HCT116 (cell line): ENCODE measurements around the gene EFCAB8. TPM values are rescaled to one million over a fixed set of nuclear protein-coding genes. Genes with fewer than 3 reads are reported as not detected.

Source experiments
- ATAC-seq: fragments of 200-7000 bp; cut with Tn5 transposase; 2 replicates; pipeline ENCODE4 v1.9.1; 2020; ENCODE audit warnings: mild to moderate bottlenecking, moderate library complexity
- BruUV-seq: library from RNA; stranded (reverse); fragments of 400-500 nt; replicated peaks from 2 replicates; lab custom pipeline; 2021; lab: Mats Ljungman, UMichigan
- CTCF ChIA-PET: fragments of 300-600 bp; sonication (Branson Sonifier 250); formaldehyde crosslinking; loops from one replicate; lab custom pipeline; 2021; ENCODE audit warnings: antibody characterized with exemption; lab: Charles Lee
- POLR2A ChIA-PET: fragments of 300-600, 350-600 bp; sonication (Branson Sonifier 250); formaldehyde crosslinking; loops from one replicate; lab custom pipeline; 2021; ENCODE audit warnings: antibody characterized with exemption; lab: Charles Lee
- RAD21 ChIA-PET, 2 experiments: fragments of 300-600 bp; sonication (Branson Sonifier 250); formaldehyde crosslinking; loops; one replicate each; lab custom pipeline; 2023; ENCODE audit warnings: low total read pairs in 2 of 2; ENCODE audit not compliant: uncharacterized antibody in 2 of 2, unreplicated experiment in 2 of 2, low non-redundant PET in 1 of 2; lab: Charles Lee
- DNase-seq: peaks from one replicate; pipeline ENCODE4 v3.0.0-alpha.2; 2010; ENCODE audit warnings: low read depth, low spot score
- H2AFZ ChIP-seq: fragments of 200-600 bp; shearing (Covaris generic), sonication (generic); 2 replicates; pipeline ENCODE4 v1.6.1; 2017; ENCODE audit warnings: low read depth, mixed run types, mixed read lengths, antibody characterized with exemption, low read length; ENCODE audit not compliant: poor library complexity, severe bottlenecking
- H3K27ac ChIP-seq: 2 replicates; pipeline ENCODE4 v1.5.1; 2012; ENCODE audit warnings: low read depth, low read length
- H3K27me3 ChIP-seq: fragments of 200-600 bp; sonication (generic); 2 replicates; pipeline ENCODE4 v1.6.1; 2016; ENCODE audit warnings: mixed run types, low read length, mixed read lengths; ENCODE audit not compliant: insufficient read depth
- H3K36me3 ChIP-seq, 2 experiments: fragments of 200-500 bp in 1 of 2; fragments of 200-600 bp in 1 of 2; sonication (Bioruptor generic) in 1 of 2; sonication (generic) in 1 of 2; 2 replicates each; pipeline versions ENCODE4 v1.5.1 to v1.6.1; 2014 to 2016; ENCODE audit warnings: low read length in 2 of 2, inconsistent platforms in 1 of 2, mixed read lengths in 1 of 2, mixed run types in 1 of 2; ENCODE audit not compliant: insufficient read depth in 2 of 2, control insufficient read depth in 1 of 2
- H3K4me1 ChIP-seq, 2 experiments: fragments of 200-600 bp in 1 of 2; sonication (generic) in 1 of 2; 2 replicates each; pipeline versions ENCODE4 v1.5.1 to v1.6.1; 2012 to 2017; ENCODE audit warnings: low read length in 2 of 2, inconsistent platforms in 1 of 2, mild to moderate bottlenecking in 1 of 2, mixed read lengths in 1 of 2, mixed run types in 1 of 2, moderate library complexity in 1 of 2; ENCODE audit not compliant: insufficient read depth in 2 of 2, control insufficient read depth in 1 of 2
- H3K4me2 ChIP-seq: fragments of 200-600 bp; sonication (generic); 2 replicates; pipeline ENCODE4 v1.6.1; 2017; ENCODE audit warnings: mixed run types, low read length, mixed read lengths
- H3K4me3 ChIP-seq, 2 experiments: fragments of 200-600 bp in 1 of 2; sonication (generic) in 1 of 2; replicated peaks in 1 of 2; 2 replicates each; pipeline ENCODE4 v1.5.1; 2011 to 2016; ENCODE audit warnings: low read length in 2 of 2, control low read depth in 1 of 2, low read depth in 1 of 2, mild to moderate bottlenecking in 1 of 2, mixed read lengths in 1 of 2, mixed run types in 1 of 2
- H3K79me2 ChIP-seq: fragments of 200-600 bp; sonication (generic); 2 replicates; pipeline ENCODE4 v1.6.1; 2017; ENCODE audit warnings: mild to moderate bottlenecking, mixed run types, low read length, moderate library complexity, mixed read lengths; ENCODE audit not compliant: insufficient read depth
- H3K9ac ChIP-seq: fragments of 200-600 bp; sonication (generic); 2 replicates; pipeline ENCODE4 v1.6.1; 2016; ENCODE audit warnings: low read length, mixed read lengths
- H3K9me2 ChIP-seq: fragments of 200-600 bp; sonication (generic), shearing (Covaris generic); 2 replicates; pipeline ENCODE4 v1.6.1; 2017; ENCODE audit warnings: mixed run types, mild to moderate bottlenecking, moderate library complexity; ENCODE audit not compliant: insufficient read depth
- H3K9me3 ChIP-seq, 2 experiments: fragments of 200-500 bp in 1 of 2; fragments of 200-600 bp in 1 of 2; sonication (Bioruptor generic) in 1 of 2; sonication (generic) in 1 of 2; 2 replicates each; pipeline ENCODE4 v1.6.1; 2014 to 2017; ENCODE audit warnings: low read length in 2 of 2, mixed read lengths in 2 of 2, inconsistent platforms in 1 of 2, low read depth in 1 of 2, mild to moderate bottlenecking in 1 of 2, mixed run types in 1 of 2, moderate library complexity in 1 of 2; ENCODE audit not compliant: control insufficient read depth in 1 of 2, insufficient read depth in 1 of 2
- H4K20me1 ChIP-seq: fragments of 200-600 bp; sonication (generic), shearing (Covaris generic); 2 replicates; pipeline ENCODE4 v1.6.1; 2017; ENCODE audit warnings: mixed run types, mild to moderate bottlenecking, moderate library complexity; ENCODE audit not compliant: insufficient read depth
- ATF3 ChIP-seq: IDR thresholded peaks from 2 replicates; pipeline ENCODE4 v1.6.1; 2012
- CBX3 ChIP-seq: IDR thresholded peaks from 2 replicates; pipeline ENCODE4 v1.6.1; 2012; ENCODE audit warnings: low read depth
- CTCF ChIP-seq, 3 experiments: fragments of 200-600 bp in 1 of 3; sonication (generic) in 1 of 3; IDR thresholded peaks in 2 of 3; conservative IDR thresholded peaks in 1 of 3; 2 replicates each; pipeline ENCODE4 v1.5.1; 2012 to 2017; ENCODE audit warnings: low read depth in 2 of 3, low read length in 2 of 3, antibody characterized with exemption in 1 of 3, borderline replicate concordance in 1 of 3, control low read depth in 1 of 3, mild to moderate bottlenecking in 1 of 3, mixed read lengths in 1 of 3, mixed run types in 1 of 3, moderate library complexity in 1 of 3; ENCODE audit not compliant: insufficient read depth in 1 of 3
- ELF1 ChIP-seq: IDR thresholded peaks from 2 replicates; pipeline ENCODE4 v1.6.1; 2012; ENCODE audit warnings: low read depth, borderline replicate concordance
- EZH2 ChIP-seq: fragments of 200-600 bp; sonication (generic); IDR thresholded peaks from 2 replicates; pipeline ENCODE4 v1.6.1; 2017; ENCODE audit warnings: antibody characterized with exemption, mixed run types
- EZH2phosphoT487 ChIP-seq: fragments of 200-600 bp; IDR thresholded peaks from 2 replicates; pipeline ENCODE4 v1.6.1; 2018; ENCODE audit warnings: antibody characterized with exemption, borderline replicate concordance
- JUND ChIP-seq: IDR thresholded peaks from 2 replicates; pipeline ENCODE4 v1.6.1; 2012
- POLR2A ChIP-seq: IDR thresholded peaks from 2 replicates; pipeline ENCODE4 v1.7.0; 2011; ENCODE audit warnings: borderline replicate concordance; ENCODE audit not compliant: insufficient read depth, insufficient read length; ENCODE audit errors: extremely low read depth
- POLR2AphosphoS5 ChIP-seq: IDR thresholded peaks from 2 replicates; pipeline ENCODE4 v1.6.1; 2011; ENCODE audit warnings: mild to moderate bottlenecking, low read depth, low read length, moderate library complexity
- RAD21 ChIP-seq: IDR thresholded peaks from 2 replicates; pipeline ENCODE4 v1.6.1; 2012; ENCODE audit warnings: low read depth, mild to moderate bottlenecking
- SIN3A ChIP-seq: IDR thresholded peaks from 2 replicates; pipeline ENCODE4 v1.6.1; 2012; ENCODE audit warnings: low read depth
- SP1 ChIP-seq: IDR thresholded peaks from 2 replicates; pipeline ENCODE4 v1.6.1; 2012; ENCODE audit warnings: low read depth
- TCF7L2 ChIP-seq: IDR thresholded peaks from 2 replicates; pipeline ENCODE4 v1.7.0; 2011; ENCODE audit warnings: borderline replicate concordance, inconsistent platforms; ENCODE audit not compliant: insufficient read depth, insufficient read length; ENCODE audit errors: extremely low read depth
- ZFX ChIP-seq: fragments of 450-650 bp; IDR thresholded peaks from 2 replicates; pipeline ENCODE4 v1.6.1; 2017
- ZNF274 ChIP-seq: fragments of 200-500 bp; sonication (Bioruptor generic); IDR thresholded peaks from 2 replicates; pipeline ENCODE4 v1.6.1; 2014; ENCODE audit warnings: mild to moderate bottlenecking, low read depth, low read length, inconsistent platforms
- intact Hi-C: fragments of 100-400 bp; cut with micrococcal nuclease; formaldehyde crosslinking; loops from 2 replicates; pipeline ENCODE4 v1.10.0; 2022
- total RNA-seq: library from RNA; stranded (reverse); gene quantifications from one replicate; pipeline ENCODE4 v1.2.1, GENCODE V29; 2021; ENCODE audit not compliant: unreplicated experiment
- TF ChIP-seq, protein P1 (sequence below): IDR thresholded peaks from 2 replicates; pipeline ENCODE4 v1.6.1; 2012

EFCAB8 gene
- total RNA-seq, 1 experiment from 2014 or later: 0.42 TPM

GRCh38 chr20:32858189-32858588 lies 534 bp upstream of the EFCAB8 start:
- Histone ChIP-seq H3K4me1 (no peaks in the 10 kb centered on the region), H3K79me2 (0 out of 2 replicates have a peak, but pooled peaks cover 4% of the 10 kb centered on the region), H3K9me3 (no peaks in the 10 kb centered on the region), H3K27ac (no peak overlapping the region), H4K20me1 (no peaks in the 10 kb centered on the region), H3K4me2 (no peak overlapping the region), H3K27me3 (no peaks in the 10 kb centered on the region), H3K9me2 (no peaks in the 10 kb centered on the region), H2AFZ (no peak overlapping the region), H3K9ac (no peak overlapping the region), H3K36me3 (peaks cover 4 to 7% of the 10 kb centered on the region in 2 experiments; a peak in 1 of 4 replicates), H3K4me3 (no peak overlapping the region)
- ATAC-seq: no peak
- TF ChIP-seq SP1 (no peak), CBX3 (no peak), JUND (no peak), ELF1 (no peak)
- intact Hi-C loops: no loop called here
- POLR2A ChIA-PET: no interaction called here
- RAD21 ChIA-PET: no interaction called here
- CTCF ChIA-PET: no interaction called here
- BruUV-seq: no TSS peak
- DNase-seq: no peak

GRCh38 chr20:32861446-32861845 lies 2.7 kb downstream of the EFCAB8 start:
- TF ChIP-seq RAD21 (no peak), SIN3A (no peak), ZFX (no peak), POLR2AphosphoS5 (no peak), ELF1 (no peak), ATF3 (no peak), EZH2phosphoT487 (no peak), EZH2 (no peak), CTCF (IDR thresholded peaks at IDR 0.05 in 2 of 3, conservative IDR thresholded peaks at IDR 0.05 in 1 of 3; ENCODE audit: borderline replicate concordance in 1 of 3, insufficient read depth in 1 of 3, low read depth in 2 of 3, low read length in 2 of 3) (no peak), ZNF274 (no peak), JUND (no peak), TCF7L2 (no peak), SP1 (no peak), POLR2A (no peak), CBX3 (no peak)
- TF ChIP-seq, protein P1, sequence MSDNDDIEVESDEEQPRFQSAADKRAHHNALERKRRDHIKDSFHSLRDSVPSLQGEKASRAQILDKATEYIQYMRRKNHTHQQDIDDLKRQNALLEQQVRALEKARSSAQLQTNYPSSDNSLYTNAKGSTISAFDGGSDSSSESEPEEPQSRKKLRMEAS: no peak
- Histone ChIP-seq H3K9ac (no peak overlapping the region), H2AFZ (no peak overlapping the region), H3K4me2 (no peak overlapping the region), H3K9me2 (no peaks in the 10 kb centered on the region), H3K9me3 (no peaks in the 10 kb centered on the region), H3K79me2 (no peaks in the 10 kb centered on the region), H3K27me3 (no peaks in the 10 kb centered on the region), H3K27ac (no peak overlapping the region), H3K36me3 (no peaks in the 10 kb centered on the region), H4K20me1 (no peaks in the 10 kb centered on the region), H3K4me3 (no peak overlapping the region), H3K4me1 (no peaks in the 10 kb centered on the region)
- POLR2A ChIA-PET: no interaction called here
- no TSS peak for BruUV-seq
- RAD21 ChIA-PET: no interaction called here
- CTCF ChIA-PET: no interaction called here
- ATAC-seq: no peak
- intact Hi-C loops: no loop called here
- no peak for DNase-seq
